ENCODE measurements around the gene STK35.

The STK35 gene

DNA sequence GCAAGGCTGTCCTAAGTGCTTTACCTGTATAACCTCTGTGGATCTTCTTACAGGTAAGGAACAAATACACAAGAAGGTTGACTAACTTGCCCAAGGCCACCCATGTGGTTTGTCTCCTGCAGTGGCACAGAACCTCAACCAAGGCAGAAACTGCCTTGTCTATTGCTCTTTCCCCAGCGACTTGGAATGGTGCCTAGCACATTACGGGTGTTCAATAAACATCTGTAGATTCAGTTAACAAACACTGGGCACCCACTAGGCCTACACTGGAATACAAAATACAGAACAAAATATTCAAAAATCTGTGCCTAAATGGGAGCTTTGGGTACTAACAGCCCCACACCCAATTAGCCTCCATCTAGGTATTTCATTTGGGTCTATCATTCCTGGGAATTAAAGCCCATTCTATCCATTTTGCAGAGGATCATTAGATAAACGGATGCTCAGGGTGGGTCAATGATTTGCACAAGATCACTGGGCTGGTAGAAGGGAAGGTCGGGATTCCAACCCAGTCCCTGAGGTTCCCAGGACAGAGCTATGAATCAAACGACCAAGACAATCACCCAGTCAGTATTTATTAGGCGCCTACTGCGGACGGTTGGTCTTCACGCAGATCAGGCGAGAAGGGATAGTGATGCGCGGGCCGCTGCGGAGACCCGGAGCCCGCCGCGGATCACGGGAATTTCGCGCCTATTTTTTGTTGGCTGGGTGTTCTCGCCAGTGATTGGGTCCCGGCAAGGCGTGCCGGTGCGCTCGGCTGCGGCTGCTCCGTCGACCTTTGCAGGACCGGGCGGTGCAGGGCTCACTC lies at the start of gene STK35:
STK35 (plus strand) TSS at position 771 of the 808 bp plus-strand sequence. CDS start 55 bp downstream, outside the sequence.
- no peak for DNase-seq (ENCODE audit: low read depth)

DNA sequence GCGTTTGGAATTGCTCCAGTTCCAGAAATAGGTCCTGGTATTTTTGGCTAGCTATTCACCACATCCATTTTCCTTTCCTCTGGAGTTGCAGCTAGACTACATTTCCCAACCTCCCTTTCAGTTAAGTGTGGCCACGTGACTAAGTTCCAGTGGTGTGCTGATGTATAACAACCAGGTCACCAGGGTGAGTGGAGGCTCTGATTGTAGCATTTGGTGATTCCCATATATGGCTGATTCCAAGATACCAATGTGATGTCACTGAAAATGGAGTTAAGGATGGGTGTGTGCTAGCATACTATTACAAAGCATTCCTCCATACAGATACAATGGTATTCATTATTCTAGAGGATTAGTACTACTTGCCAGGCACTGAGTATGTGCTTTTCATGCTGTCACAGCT lies 49.7 kb upstream of the STK35 start:
- no peak for DNase-seq (ENCODE audit: low read depth)

DNA sequence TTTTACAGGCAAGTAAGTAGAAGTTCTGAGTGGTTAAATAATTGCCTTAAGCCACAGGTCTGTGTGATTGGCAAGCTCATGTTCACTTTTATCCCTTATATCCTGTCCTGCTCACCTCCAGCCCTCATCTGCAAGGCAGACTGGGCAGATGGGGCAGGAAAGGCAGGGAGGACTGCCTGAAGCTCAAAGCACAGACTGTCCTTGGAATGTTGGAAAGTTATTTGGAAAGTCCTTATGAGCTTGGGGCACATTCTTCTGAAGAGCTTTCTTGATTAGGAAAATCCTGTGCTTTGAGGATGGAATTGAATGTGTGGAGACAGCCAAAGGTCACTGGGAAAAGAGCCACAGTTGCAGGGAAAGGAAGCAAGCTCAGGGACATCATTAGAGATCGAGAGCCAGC lies 48.9 kb upstream of the STK35 start:
- no peak for DNase-seq (ENCODE audit: low read depth)

DNA sequence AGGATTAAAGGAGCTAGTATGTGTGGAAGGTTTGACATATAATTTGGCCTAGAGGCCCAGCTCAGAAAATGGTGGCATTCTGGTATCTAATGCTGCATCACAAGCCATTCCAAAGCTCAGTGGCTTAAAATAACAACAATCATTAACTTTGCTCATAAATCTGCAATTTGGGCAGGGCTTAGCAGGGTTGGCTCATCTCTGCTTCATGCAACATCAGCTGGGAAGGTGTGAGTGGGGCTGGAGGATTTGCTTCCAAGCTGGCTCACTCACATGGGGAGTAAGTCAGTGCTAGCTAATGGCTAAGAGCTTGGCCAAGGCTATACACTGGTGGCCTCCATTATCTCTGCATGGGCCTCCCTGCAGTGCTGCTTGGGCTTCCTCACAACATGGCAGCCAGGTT lies 48.0 kb upstream of the STK35 start:
- no peak for DNase-seq (ENCODE audit: low read depth)

DNA sequence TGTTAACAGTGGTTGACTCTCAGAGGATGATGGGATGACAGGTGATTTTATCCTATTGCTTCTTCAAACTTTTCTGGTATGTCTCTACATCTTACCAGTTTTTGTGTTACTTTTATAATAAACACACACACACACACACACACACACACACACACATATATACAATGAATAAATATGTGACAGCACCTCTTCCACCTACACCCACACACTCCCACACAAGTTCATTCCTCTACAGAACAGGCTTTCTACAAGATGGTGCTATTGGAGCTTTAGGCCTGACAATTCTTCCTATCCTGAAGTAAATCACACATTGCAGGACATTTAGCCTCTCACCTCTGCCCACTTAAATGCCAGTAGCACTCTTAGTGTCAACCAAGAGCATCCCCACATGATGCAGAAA lies 46.7 kb upstream of the STK35 start:
- DNase-seq (ENCODE audit: low read depth): no peak

DNA sequence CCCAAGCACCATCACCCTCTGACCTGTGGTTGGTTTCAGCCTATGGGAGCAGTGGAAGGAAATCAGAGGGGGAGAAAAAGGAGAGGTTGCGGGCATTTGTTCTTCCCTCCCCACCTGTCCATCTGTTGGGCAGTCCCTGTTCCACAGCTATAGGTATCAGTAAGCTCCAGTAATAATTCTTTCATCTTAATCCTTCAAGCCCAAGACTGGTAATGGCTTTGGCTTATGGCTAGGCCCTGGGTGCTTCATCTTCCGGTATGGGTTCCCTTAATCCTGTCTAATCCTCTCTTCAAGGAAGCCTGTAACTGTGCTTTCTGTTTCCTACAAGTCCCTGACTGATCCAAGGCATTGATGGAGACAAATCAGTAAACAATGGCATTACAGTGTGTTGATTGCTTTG lies 42.2 kb upstream of the STK35 start:
- DNase-seq (ENCODE audit: low read depth): no peak

DNA sequence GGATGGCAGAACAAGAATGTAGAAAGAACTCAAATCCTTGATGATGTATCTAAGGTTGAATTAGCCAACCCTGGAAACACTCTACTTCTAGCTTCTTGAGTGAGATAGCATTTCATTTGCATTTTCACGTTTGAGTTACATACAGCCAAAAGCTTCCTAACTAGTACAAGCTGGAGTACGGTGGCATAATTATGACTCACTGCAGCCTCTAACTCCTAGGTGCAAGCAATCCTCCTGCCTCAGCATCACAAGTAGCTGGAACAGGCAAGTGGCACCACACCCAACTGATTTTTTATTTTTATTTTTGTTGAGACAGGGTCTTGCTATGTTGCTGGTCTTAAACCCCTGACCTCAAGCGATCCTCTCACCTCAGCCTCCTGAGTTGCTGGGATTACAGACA lies 36.5 kb upstream of the STK35 start:
- DNase-seq (ENCODE audit: low read depth): no peak

DNA sequence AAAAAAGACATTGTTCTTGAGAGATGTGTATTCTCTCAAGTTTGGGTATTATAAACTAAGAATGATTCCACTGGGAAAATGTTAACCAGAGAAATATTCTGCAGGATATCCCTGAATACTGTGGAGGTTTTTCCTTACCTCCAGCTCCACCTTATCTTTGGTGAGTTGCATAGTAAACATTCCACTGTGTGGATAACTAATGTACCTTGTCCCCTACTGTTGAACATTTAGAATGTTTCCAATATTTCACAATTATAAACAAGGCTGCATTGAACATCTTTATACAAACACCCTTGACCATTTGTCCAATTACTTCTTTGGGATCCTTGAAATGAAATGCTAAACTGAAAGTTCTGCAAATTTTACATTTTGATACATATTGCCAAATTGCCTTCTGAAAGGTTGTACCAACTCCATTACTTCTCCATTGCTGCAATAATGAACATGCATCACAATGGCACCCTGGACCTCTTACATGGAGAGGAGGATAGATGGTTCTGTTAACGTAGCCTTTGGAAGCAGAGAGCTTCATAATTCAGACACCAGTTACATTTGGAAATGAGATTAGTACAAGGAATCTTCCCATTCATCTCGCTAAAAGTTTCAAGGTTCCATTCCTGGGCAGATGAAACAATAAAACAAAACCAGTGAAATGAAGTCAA lies 35.0 kb upstream of the STK35 start:
- no peak for DNase-seq (ENCODE audit: low read depth)

DNA sequence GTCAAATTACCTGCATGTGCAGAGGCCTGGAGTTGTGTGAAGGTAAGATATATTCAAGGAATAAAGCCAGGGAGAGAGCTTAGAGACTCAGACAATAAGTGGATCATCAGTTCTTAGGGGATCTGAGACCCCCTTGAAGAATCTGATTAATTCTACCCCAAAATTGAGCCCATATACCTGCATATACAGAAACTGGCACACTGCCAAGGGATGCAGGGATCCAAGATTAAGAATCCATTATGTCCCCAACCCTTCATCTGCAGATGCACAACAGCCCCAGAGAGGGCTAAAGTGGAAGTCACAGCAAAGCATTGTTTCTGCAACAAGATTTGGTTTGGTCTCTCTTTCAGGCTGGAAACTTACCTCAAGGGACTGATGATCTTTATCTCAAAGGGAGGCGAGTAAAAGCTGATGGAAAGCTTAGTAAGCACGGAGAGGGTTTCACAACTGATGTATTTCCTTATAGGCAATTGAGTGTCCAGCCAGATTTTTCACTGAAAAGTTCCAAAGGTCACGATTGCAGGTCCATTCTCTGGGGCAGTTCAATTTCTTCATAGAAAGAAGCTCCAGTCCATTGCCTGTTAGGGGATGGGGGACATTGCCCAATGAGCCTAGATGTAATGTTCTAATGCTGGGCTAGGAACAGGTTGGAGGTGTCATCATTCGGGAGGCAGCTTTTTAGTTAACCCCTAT lies 20.9 kb upstream of the STK35 start:
- DNase-seq (ENCODE audit: low read depth): no peak

DNA sequence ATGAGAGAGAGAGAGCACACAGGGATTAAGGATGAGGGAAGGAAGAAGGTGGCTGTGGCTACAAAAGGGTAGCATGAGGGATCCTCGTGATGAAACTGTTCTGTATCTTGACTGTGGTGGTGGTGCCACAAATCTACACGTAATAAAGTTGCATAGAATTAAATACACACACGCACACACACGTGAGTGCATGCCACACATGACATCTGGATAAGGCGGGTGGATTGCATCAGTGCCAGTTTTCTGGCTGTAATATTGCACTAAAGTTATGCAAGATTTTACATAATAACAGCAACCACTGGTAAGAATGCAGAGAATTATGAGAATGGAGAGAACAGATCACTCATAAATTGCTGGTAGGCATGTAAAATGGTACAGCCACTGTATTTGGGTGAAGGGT lies 16.9 kb upstream of the STK35 start:
- DNase-seq (ENCODE audit: low read depth): no peak

DNA sequence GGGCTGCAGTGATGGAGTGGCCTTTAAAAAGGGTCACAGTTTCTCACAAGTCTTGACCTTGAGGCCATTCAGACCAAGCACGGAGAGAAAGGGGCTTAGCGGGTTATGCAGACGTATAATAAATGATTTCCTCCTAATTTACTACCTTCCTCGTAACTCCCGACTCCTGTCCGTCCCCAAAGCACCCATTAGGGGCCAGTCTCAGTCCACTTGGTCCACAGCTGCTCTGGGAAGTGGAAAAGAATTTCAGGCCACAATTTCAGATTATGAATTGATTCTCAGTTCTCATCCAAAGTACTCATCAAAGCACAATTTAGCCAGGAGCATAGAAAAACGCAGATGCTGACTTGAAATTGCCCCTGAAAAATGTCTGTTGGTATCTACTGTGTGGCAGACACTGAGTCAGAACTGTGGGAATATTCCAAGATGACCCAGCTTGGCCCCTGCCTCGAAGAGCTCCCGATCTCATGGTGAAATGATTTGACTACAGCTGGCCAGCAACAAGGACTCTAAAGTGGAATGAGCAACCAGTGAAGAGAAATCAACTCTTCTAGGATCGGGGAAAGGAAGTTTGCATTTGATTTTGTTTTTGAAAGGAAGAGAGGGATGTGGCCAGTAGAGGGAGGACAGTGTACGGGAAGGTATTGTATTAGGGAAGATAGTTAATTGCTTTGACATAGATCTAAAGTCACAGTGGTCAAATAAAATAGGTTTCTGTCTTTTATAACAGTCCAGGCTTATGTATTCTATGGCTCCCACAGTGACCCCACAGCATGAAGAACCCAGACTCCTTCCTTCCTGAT lies 15.2 kb upstream of the STK35 start:
- DNase-seq (ENCODE audit: low read depth): no peak

DNA sequence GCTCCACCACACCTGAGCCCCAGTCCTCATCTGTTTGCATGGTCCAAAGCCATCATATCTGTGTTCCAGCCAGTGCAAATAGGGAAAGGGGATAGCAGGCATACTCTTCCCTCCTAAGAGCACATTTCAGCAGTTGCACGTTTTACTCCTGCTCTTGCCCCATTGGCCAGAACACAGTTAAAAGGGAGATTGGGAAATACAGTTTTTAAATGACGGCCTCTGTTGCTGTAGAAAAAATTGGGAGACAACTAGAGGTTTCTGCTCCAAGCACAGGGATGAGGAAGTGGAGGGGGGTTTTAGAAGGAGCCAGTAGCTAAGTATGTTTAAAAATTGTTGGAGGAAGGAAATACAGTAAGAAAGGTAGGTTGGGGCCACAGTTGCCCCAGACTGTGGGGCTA lies 14.6 kb upstream of the STK35 start:
- no peak for DNase-seq (ENCODE audit: low read depth)

DNA sequence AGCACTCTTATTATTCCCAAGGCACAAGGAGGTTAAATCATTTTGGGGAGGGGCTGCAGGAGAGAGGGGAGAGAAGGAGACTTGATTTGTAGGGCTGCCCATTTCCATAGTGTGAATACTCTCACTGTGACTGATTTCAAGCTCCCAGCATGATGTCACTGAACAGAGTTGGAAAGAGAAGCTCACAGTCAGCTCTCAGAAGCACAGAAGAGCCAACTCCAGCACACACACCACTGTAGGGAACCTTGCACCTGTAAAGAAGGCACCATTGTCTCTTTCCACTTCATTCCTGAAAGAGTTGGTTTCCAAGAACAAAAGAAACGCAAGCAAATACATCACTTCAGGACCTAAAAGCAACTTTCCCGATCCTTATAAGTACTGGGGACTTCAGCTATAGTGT lies 12.7 kb upstream of the STK35 start:
- no peak for DNase-seq (ENCODE audit: low read depth)

DNA sequence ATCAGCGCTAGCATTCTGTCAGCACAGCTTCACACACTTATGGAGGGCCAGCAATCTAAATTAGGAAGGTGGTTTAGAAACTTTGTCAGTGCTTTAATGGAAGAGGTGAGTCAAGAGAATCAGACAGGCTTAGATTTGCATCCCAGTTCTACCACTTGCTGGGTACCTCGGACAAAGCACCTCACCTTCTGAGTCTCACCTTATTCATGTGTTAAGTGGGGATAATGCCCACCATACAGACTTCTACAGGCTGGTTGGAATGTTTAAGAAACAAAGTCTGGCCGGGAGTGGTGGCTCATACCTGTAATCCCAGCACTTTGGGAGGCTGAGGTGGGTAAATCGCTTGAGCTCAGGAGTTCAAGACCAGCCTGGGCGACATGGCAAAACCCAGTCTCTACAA lies 12.2 kb upstream of the STK35 start:
- no peak for DNase-seq (ENCODE audit: low read depth)

DNA sequence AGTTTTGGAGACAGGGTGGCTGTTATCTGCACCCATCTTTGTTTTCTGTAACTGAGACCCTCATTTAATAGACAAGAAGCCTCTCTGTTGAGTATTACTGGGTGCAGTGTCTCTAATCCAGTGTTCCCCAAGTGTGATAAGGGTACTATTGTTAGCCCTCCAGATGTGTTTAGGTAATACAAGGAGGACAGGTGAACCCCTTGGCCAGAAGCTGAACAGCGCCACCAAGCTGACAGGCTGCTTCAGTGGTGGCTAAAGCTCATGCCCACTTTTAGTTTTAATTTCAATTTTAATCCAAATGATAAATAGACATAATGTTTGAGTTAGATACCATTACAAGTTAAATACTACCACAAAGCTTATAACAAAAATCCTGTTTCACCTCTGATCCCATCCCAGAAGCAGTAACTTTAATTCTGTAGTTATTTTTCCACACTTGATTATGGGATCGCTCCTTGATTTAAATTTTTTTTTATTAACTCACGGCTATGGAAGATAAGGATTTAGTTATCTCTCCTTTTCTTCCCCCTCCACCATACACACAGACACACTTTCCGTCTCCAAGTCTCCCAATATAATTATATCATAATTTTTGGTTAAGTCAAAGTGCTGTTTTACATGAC lies 8.4 kb upstream of the STK35 start:
- no peak for DNase-seq (ENCODE audit: low read depth)

DNA sequence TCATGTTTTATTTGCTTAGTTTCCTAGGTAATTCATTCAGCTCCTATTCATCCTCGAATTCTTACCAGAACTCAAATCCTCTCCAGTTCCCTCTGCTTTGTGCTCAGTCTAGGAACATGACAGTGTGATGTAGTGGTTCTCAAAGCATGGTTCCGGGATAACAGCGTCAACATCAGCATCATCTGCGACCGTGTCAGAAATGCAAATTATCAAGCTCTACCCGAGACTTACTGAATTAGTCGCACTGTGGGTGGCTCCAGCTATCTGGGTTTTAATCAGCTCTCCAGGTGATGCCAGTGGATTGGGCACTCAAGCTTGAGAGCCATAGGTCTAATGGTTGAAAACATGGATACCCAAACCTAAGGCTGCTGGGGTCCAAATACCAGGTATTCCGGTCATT lies 7.7 kb upstream of the STK35 start:
- no peak for DNase-seq (ENCODE audit: low read depth)

DNA sequence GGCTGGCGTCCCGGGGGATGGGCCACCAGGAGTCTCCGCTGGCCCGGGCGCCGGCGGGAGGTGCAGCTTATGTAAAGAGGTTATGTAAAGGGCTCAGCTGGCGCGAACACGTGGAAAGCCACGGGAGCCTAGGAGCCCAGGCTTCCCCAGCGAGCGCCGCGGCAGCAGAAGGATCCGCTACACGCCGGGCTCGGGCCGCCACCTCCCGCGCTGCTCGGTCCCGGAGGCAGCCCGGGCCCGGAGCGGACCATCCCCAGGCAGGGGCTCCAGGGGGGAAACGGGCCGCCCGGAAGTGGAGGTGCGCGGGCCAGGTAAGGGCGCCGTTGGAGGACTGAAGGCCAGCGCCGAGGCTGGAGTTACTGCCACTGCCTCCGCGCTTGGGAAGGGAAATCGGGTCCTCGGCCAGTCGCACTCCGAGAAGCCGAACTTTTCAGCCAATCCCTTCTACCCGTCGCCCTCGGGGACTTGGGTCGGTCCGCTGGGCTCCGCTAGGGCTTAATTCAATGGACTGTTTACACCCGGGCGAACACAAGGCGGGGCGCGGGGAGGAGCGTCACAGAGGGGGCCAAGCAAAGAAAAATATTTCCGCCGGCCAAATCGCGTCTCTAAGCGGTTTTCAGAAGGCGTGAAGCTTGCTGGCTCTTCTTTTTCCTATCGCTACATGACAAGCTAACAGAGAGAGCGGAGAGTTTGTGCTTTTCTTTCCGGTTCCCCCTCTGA lies 398 bp downstream of the STK35 start:
- DNase-seq (ENCODE audit: low read depth): peak; percentile 81

DNA sequence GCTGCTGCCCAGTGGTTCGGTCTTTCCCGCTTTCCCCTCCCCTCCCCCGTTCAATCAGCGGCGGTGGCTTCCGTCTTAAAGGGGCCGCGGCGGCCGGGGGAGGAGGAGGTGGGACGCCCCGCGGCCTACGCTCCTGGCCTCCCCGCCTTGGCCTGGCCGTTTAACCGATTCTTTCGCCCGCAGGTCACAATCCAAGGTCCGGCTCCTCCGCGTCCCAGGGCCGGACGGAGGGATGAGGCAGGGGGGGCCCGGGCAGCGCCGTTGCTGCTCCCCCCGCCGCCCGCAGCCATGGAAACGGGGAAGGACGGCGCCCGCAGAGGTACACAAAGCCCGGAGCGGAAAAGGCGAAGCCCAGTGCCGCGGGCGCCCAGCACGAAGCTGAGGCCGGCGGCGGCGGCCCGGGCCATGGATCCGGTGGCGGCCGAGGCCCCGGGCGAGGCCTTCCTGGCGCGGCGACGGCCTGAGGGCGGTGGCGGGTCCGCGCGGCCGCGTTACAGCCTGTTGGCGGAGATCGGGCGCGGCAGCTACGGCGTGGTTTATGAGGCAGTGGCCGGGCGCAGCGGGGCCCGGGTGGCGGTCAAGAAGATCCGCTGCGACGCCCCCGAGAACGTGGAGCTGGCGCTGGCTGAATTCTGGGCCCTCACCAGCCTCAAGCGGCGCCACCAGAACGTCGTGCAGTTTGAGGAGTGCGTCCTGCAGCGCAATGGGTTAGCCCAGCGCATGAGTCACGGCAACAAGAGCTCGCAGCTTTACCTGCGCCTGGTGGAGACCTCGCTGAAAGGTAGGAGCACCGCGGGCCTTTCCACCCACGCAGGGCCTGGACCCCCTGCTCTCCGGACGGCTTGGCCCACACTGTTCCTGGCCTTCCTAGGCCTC lies 1.2 kb downstream of the STK35 start:
- peak; percentile 71 for DNase-seq (ENCODE audit: low read depth)

DNA sequence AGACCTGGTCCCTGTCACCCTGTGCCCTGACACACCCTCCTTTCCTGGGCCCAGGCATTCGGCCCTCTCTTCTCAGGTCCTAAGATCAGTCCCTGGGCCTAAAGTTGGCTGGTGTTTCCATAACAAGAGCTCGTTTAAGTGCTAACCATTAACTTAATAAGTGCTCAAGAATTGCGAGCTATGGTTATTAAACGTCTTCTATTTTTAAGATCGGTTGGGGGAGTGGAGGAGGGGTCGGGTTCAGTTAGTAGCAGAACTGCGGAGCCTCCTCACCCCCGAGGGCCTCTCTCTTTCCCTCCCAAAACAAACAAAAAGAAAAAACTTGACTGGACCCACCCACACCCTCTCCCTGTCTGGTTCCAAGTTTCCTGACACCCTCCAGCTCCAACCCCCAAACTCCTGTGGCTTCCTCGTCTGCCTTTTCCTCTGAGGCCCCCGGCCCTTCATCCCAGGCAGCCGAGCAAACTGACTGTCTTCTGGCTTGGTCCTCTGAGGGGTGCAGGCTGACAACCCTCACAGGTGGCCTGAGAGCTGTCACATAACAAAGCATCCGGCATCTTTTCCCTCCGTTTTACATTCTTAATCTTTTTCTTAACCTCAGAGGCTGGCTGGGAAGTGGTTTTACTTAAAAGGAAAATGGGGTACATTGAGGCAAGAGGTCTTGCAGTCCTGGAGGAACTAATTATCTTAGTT lies 2.0 kb downstream of the STK35 start:
- no peak for DNase-seq (ENCODE audit: low read depth)

DNA sequence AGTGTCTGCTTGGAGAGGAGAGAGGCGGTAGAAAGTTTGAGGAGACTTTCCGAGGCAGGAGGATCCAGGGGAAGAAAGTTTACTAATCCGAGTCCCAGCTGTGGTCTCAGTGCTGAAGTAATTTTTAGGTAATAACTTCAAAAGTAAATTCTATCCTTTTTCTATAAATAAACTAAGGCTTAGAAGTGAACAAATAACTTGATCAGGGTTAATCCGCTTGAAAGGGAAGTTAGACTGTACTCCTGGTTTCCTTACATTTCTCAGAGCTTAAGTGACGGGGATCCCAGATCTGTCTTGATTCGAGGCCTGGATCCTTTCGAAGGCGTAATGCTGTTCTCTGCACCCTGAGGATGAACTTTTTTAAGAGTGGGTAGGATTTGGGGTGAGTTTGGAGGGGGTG lies 2.6 kb downstream of the STK35 start:
- DNase-seq (ENCODE audit: low read depth): no peak
